Hepatocyte (in vitro differentiated cells): ENCODE results near the gene POLR1E. TPM values are rescaled to one million over a fixed set of nuclear protein-coding genes. Genes with fewer than 3 reads are reported as not detected.

Experiments
- DNase-seq: peaks from one replicate; pipeline ENCODE4 v3.0.0-alpha.2; 2016; ENCODE audit warnings: low spot score
- H2AFZ ChIP-seq: fragments of 200-600 bp; sonication (generic); 2 replicates; pipeline ENCODE4 v1.6.0; 2016; ENCODE audit warnings: antibody characterized with exemption, mild to moderate bottlenecking
- H3K27ac ChIP-seq: fragments of 200-600 bp; sonication (generic); 2 replicates; pipeline ENCODE4 v1.5.1; 2016; ENCODE audit warnings: mild to moderate bottlenecking
- H3K27me3 ChIP-seq: fragments of 200-600 bp; sonication (generic); 2 replicates; pipeline ENCODE4 v1.6.1; 2016
- H3K36me3 ChIP-seq: fragments of 200-600 bp; sonication (generic); replicated peaks from 2 replicates; pipeline ENCODE4 v1.5.1; 2016; ENCODE audit warnings: low read depth; ENCODE audit not compliant: insufficient read depth
- H3K4me1 ChIP-seq: fragments of 200-600 bp; sonication (generic); 2 replicates; pipeline ENCODE4 v1.5.1; 2016; ENCODE audit warnings: mild to moderate bottlenecking, moderate library complexity; ENCODE audit not compliant: insufficient read depth
- H3K4me2 ChIP-seq: fragments of 200-600 bp; sonication (generic); 2 replicates; pipeline ENCODE4 v1.6.0; 2016
- H3K4me3 ChIP-seq: fragments of 200-600 bp; sonication (generic); 2 replicates; pipeline ENCODE4 v1.5.1; 2016; ENCODE audit warnings: mild to moderate bottlenecking
- H3K79me2 ChIP-seq: fragments of 200-600 bp; sonication (generic); 2 replicates; pipeline ENCODE4 v1.6.0; 2017; ENCODE audit warnings: mild to moderate bottlenecking
- H3K9me2 ChIP-seq: fragments of 200-600 bp; sonication (generic); replicated peaks from 2 replicates; pipeline ENCODE4 v1.6.0; 2017; ENCODE audit warnings: mild to moderate bottlenecking; ENCODE audit not compliant: insufficient read depth
- H3K9me3 ChIP-seq: fragments of 200-600 bp; sonication (generic); 2 replicates; pipeline ENCODE4 v1.5.1; 2016; ENCODE audit warnings: low read depth, mild to moderate bottlenecking
- H4K20me1 ChIP-seq: fragments of 200-600 bp; sonication (generic); 2 replicates; pipeline ENCODE4 v1.6.0; 2016; ENCODE audit warnings: mild to moderate bottlenecking; ENCODE audit not compliant: insufficient read depth, poor library complexity, severe bottlenecking
- EZH2 ChIP-seq: fragments of 200-600 bp; sonication (generic); IDR thresholded peaks from 2 replicates; pipeline ENCODE4 v1.6.1; 2016; ENCODE audit warnings: antibody characterized with exemption, mild to moderate bottlenecking, borderline replicate concordance
- EZH2phosphoT487 ChIP-seq: fragments of 200-600 bp; sonication (generic); IDR thresholded peaks from one replicate; pipeline ENCODE4 v1.6.1; 2018; ENCODE audit warnings: antibody characterized with exemption, mild to moderate bottlenecking, low read depth, moderate library complexity; ENCODE audit not compliant: unreplicated experiment, severe bottlenecking
- WGBS: methylation state at CpG from one replicate; pipeline ENCODE4 v1.1.6; 2016; ENCODE audit warnings: low lambda C conversion rate; ENCODE audit errors: missing lambda C conversion rate; 5-methylcytosine and 5-hydroxymethylcytosine counted together
- polyA plus RNA-seq: library from polyadenylated mRNA; unstranded; fragments of >200 nt; fragmentation: Nextera tagmentation; extraction: Ambion mirVana; gene quantifications from 2 replicates; pipeline ENCODE4 v1.2.1, GENCODE V29; 2016
- total RNA-seq: library from RNA; depleted of rRNA; stranded (reverse); fragments of >200 nt; gene quantifications from 2 replicates; pipeline ENCODE4 v1.2.3, GENCODE V29; 2014
- TF ChIP-seq, protein P1 (sequence below): fragments of 200-600 bp; sonication (generic); IDR thresholded peaks from 2 replicates; pipeline ENCODE4 v1.5.1; 2016; ENCODE audit warnings: antibody characterized with exemption, mild to moderate bottlenecking; ENCODE audit not compliant: poor library complexity

Gene POLR1E
- total and polyA plus RNA-seq, 2 experiments from 2014 or later = 8.4 to 13.3 TPM

DNA sequence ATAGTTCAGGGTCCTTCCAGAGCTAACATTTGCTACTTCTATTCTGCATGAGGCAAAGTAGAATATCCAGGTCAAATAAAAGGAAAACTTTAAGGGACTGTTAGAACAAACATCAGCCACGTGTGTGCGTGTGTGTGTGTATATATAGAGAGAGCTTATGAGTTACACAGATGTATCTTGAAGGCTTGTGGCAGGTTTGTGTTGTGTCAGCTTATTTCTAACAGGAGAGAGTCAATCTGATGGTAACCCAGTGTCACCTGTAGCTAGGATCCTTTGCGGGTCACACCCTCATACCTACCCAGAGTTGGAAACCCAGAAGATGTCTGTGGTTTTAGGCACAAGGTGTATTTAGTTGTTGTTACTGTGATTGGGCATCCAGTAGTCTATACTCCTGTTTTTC, 12.7 kb downstream of the POLR1E start:
- Histone ChIP-seq H4K20me1 (no peaks in the 10 kb centered on the region), H3K36me3 (no peaks in the 10 kb centered on the region), H3K4me3 (no peak overlapping the region), H3K9me3 (no peaks in the 10 kb centered on the region), H3K9me2 (no peaks in the 10 kb centered on the region), H3K27me3 (no peaks in the 10 kb centered on the region), H3K4me2 (no peak overlapping the region), H2AFZ (no peak overlapping the region), H3K4me1 (no peaks in the 10 kb centered on the region), H3K27ac (no peak overlapping the region), H3K79me2 (no peaks in the 10 kb centered on the region)
- TF ChIP-seq EZH2 = no peak
- no peak for TF ChIP-seq EZH2phosphoT487
- TF ChIP-seq, protein P1, sequence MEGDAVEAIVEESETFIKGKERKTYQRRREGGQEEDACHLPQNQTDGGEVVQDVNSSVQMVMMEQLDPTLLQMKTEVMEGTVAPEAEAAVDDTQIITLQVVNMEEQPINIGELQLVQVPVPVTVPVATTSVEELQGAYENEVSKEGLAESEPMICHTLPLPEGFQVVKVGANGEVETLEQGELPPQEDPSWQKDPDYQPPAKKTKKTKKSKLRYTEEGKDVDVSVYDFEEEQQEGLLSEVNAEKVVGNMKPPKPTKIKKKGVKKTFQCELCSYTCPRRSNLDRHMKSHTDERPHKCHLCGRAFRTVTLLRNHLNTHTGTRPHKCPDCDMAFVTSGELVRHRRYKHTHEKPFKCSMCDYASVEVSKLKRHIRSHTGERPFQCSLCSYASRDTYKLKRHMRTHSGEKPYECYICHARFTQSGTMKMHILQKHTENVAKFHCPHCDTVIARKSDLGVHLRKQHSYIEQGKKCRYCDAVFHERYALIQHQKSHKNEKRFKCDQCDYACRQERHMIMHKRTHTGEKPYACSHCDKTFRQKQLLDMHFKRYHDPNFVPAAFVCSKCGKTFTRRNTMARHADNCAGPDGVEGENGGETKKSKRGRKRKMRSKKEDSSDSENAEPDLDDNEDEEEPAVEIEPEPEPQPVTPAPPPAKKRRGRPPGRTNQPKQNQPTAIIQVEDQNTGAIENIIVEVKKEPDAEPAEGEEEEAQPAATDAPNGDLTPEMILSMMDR = no peak
- DNase-seq = no peak
- WGBS = 63% methylated on average over 3 of the region's 3 CpGs

DNA sequence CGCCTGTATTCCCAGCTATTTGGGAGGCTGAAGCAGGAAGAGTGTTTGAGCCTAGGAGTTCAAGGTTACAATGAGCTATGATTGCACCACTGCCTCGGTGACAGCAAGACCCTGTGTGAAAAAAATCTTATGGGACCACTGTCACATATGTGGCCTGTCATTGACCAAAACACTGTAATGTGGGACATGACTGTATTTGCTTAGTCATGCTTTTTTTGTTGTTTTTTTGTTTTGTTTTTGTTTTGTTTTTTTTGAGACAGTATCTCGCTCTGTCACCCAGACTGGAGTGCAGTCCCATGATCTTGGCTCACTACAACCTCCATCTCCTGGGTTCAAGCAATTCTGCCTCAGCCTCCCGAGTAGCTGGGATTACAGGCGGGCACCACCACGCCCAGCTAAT, 13.5 kb downstream of the POLR1E start:
- Histone ChIP-seq H3K9me3 (no peaks in the 10 kb centered on the region), H3K27ac (no peak overlapping the region), H3K4me1 (no peaks in the 10 kb centered on the region), H3K27me3 (no peaks in the 10 kb centered on the region), H2AFZ (no peak overlapping the region), H3K4me3 (no peak overlapping the region), H3K36me3 (no peaks in the 10 kb centered on the region), H3K79me2 (no peaks in the 10 kb centered on the region), H3K9me2 (no peaks in the 10 kb centered on the region), H4K20me1 (no peaks in the 10 kb centered on the region), H3K4me2 (no peak overlapping the region)
- DNase-seq = no peak
- 88% methylated on average over 6 of the region's 6 CpGs for WGBS
- TF ChIP-seq EZH2 (no peak), EZH2phosphoT487 (no peak)
- TF ChIP-seq, protein P1 = no peak

DNA sequence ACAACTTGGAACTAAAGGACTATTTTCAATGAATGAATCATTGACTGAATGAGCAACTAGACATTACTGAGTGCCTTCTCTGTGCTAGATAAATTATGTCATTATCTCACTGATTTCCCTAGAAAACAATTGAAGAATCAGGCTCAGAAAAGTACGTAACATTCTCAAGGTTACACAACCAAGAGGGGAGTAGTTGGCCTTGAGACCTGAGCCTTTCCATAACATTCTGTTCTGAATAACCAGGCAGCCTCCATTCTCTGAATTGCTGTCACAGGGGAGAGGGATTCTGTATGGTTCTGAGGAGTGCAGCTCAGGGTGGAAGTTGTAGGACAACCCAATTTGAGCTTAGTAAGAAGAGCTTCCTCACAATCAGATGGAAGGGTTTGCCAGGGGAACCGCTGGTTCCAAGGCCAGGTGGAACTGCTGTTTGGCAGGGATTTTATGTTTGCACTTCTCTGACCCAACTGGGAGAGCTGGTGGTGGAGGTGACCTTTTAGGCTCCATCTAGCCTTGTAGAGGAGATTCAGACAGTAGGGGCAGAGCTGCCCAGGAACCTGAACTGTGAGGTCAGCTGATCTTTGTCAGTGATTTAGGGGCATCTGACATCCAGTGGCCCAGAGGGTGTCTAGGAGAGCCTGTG, 16.3 kb downstream of the POLR1E start:
- Histone ChIP-seq H3K4me1 (no peaks in the 10 kb centered on the region), H3K4me2 (no peak overlapping the region), H4K20me1 (no peaks in the 10 kb centered on the region), H3K4me3 (no peak overlapping the region), H2AFZ (no peak overlapping the region), H3K27ac (no peak overlapping the region), H3K9me3 (no peaks in the 10 kb centered on the region), H3K9me2 (no peaks in the 10 kb centered on the region), H3K79me2 (no peaks in the 10 kb centered on the region), H3K36me3 (no peaks in the 10 kb centered on the region), H3K27me3 (no peaks in the 10 kb centered on the region)
- 66% methylated on average over 2 of the region's 2 CpGs for WGBS
- TF ChIP-seq EZH2phosphoT487 (no peak), EZH2 (no peak)
- TF ChIP-seq, protein P1 = no peak
- DNase-seq = no peak

DNA sequence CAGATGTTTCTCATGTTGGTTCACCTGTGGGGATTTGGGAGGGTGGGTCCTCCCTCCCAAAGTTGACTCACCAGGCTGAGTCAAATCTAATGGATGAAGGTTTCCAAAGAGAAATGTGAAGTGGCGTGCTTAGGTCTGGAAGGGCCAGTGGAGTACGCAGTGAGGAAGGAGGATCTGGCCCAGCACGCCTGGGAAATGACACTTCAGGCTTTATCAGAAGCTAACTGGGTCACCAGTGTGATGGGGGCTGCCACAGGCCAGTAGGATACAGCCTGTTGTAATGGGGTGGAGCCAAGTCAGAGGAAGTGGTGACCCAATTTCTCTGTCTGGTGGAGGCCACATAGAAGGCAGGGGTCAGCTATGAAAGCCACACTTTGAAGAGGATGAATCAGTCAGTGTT, 18.0 kb downstream of the POLR1E start:
- Histone ChIP-seq H3K27me3 (no peaks in the 10 kb centered on the region), H3K4me1 (no peaks in the 10 kb centered on the region), H3K9me3 (no peaks in the 10 kb centered on the region), H3K4me2 (no peak overlapping the region), H3K79me2 (no peaks in the 10 kb centered on the region), H3K27ac (no peak overlapping the region), H3K4me3 (no peak overlapping the region), H4K20me1 (no peaks in the 10 kb centered on the region), H3K36me3 (no peaks in the 10 kb centered on the region), H3K9me2 (no peaks in the 10 kb centered on the region), H2AFZ (no peak overlapping the region)
- TF ChIP-seq EZH2phosphoT487 (no peak), EZH2 (no peak)
- TF ChIP-seq, protein P1 = no peak
- WGBS = 98% methylated on average over 3 of the region's 3 CpGs
- no peak for DNase-seq
